NOMO-1 treated with DMSO at 0.1 percent for 48 hours (cell line): ENCODE data around the gene HDAC1.
"Not testable (repeated sequence)": the region's sequence is repeated elsewhere in the genome, so short reads cannot be mapped to it uniquely, and the experiment has no call there.

ENCODE experiments used
- DNase-seq: peaks from one replicate; lab custom pipeline; 2025; ENCODE audit not compliant: unreplicated experiment; lab: John Stamatoyannopoulos, UW

HDAC1 gene

GRCh38 chr1:32345289-32345827 lies 53.5 kb downstream of the HDAC1 start:
- no peak for DNase-seq

GRCh38 chr1:32346532-32347157 lies 54.8 kb downstream of the HDAC1 start:
- no peak for DNase-seq

- DNase-seq: no peak
Measured at GRCh38 chr1:32349211-32349708, 57.4 kb downstream of the HDAC1 start.

- DNase-seq: no peak
Measured at GRCh38 chr1:32350785-32351398, 59.0 kb downstream of the HDAC1 start.

GRCh38 chr1:32351399-32352238 lies 59.7 kb downstream of the HDAC1 start:
- peak; percentile 87 for DNase-seq

- no peak for DNase-seq
Measured at GRCh38 chr1:32352239-32352745, 60.4 kb downstream of the HDAC1 start.

GRCh38 chr1:32352831-32353383 lies 61.0 kb downstream of the HDAC1 start:
- DNase-seq: no peak

- no peak for DNase-seq
Measured at GRCh38 chr1:32353431-32353830, 61.5 kb downstream of the HDAC1 start.

- no peak for DNase-seq
Measured at GRCh38 chr1:32353886-32354570, 62.1 kb downstream of the HDAC1 start.

- not testable (repeated sequence) for DNase-seq
Measured at GRCh38 chr1:32355778-32356177, 63.9 kb downstream of the HDAC1 start.

GRCh38 chr1:32356478-32356877 lies 64.6 kb downstream of the HDAC1 start:
- DNase-seq: no peak

GRCh38 chr1:32357614-32358013 lies 65.7 kb downstream of the HDAC1 start:
- no peak for DNase-seq

GRCh38 chr1:32358435-32358834 lies 66.6 kb downstream of the HDAC1 start:
- no peak for DNase-seq

- no peak for DNase-seq
Measured at GRCh38 chr1:32361308-32361673, 69.4 kb downstream of the HDAC1 start.

GRCh38 chr1:32361674-32362473 lies 70.0 kb downstream of the HDAC1 start:
- DNase-seq: no peak

- DNase-seq: no peak
Measured at GRCh38 chr1:32362474-32363313, 70.8 kb downstream of the HDAC1 start, which contains the start of the genes FAM229A and TSSK3. TSS of gene FAM229A (minus strand) at chr1:32362485. CDS start at chr1:32362091, 394 bp downstream. TSS of gene TSSK3 (plus strand) at chr1:32362539. CDS start at chr1:32362702, 163 bp downstream.

- no peak for DNase-seq
Measured at GRCh38 chr1:32363713-32364112, 71.8 kb downstream of the HDAC1 start.

GRCh38 chr1:32364836-32365235 lies 73.0 kb downstream of the HDAC1 start:
- DNase-seq: no peak

- no peak for DNase-seq
Measured at GRCh38 chr1:32365445-32365844, 73.6 kb downstream of the HDAC1 start.
